Measurements from ENCODE around the gene LTF.

DNA sequence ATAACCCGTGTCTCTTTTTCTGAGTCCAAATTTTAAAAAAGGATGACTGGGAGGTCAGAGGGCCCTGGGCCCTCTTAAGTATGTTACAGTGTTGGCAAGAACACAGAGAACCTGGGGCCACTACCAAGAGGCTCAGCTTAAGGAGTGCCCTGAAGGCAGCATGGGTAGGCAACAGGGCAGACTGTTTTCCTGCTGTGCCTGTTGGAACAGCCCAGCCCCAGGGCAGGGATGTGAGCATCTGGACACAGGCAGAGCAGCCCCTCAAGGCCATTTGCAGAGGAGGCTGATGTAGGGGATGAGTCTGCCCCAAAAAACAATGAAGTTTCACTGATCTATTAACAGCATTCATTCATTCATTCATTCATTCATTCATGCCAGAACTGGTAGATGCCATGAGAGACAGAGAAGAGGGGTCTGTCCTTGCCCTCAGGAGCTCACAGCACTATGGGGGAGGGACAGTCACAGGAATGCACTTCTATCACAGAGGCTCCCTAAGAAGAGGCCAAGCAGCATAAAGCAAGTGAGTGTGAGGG, 2.2 kb upstream of the LTF start:
- TF ChIP-seq, protein P1, sequence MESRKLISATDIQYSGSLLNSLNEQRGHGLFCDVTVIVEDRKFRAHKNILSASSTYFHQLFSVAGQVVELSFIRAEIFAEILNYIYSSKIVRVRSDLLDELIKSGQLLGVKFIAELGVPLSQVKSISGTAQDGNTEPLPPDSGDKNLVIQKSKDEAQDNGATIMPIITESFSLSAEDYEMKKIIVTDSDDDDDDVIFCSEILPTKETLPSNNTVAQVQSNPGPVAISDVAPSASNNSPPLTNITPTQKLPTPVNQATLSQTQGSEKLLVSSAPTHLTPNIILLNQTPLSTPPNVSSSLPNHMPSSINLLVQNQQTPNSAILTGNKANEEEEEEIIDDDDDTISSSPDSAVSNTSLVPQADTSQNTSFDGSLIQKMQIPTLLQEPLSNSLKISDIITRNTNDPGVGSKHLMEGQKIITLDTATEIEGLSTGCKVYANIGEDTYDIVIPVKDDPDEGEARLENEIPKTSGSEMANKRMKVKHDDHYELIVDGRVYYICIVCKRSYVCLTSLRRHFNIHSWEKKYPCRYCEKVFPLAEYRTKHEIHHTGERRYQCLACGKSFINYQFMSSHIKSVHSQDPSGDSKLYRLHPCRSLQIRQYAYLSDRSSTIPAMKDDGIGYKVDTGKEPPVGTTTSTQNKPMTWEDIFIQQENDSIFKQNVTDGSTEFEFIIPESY (IDR thresholded peaks at IDR 0.05; ENCODE audit: extremely low read depth, insufficient replicate concordance, low read length): no peak
- TF ChIP-seq EZH2 (IDR thresholded peaks at IDR 0.05): no peak
- no peak for TF ChIP-seq TCF7L2 (IDR thresholded peaks at IDR 0.05; ENCODE audit: borderline replicate concordance, extremely low read depth, insufficient read depth, insufficient read length)
- no peak for TF ChIP-seq YY1 (IDR thresholded peaks at IDR 0.05; ENCODE audit: extremely low read depth, insufficient replicate concordance, low read depth, low read length)
- no peak for TF ChIP-seq POLR2A (IDR thresholded peaks at IDR 0.05; ENCODE audit: borderline replicate concordance, extremely low read depth, insufficient read depth, insufficient read length)
- no peak for TF ChIP-seq POLR2AphosphoS5 (IDR thresholded peaks at IDR 0.05; ENCODE audit: low read depth, low read length)
- TF ChIP-seq, protein P2, sequence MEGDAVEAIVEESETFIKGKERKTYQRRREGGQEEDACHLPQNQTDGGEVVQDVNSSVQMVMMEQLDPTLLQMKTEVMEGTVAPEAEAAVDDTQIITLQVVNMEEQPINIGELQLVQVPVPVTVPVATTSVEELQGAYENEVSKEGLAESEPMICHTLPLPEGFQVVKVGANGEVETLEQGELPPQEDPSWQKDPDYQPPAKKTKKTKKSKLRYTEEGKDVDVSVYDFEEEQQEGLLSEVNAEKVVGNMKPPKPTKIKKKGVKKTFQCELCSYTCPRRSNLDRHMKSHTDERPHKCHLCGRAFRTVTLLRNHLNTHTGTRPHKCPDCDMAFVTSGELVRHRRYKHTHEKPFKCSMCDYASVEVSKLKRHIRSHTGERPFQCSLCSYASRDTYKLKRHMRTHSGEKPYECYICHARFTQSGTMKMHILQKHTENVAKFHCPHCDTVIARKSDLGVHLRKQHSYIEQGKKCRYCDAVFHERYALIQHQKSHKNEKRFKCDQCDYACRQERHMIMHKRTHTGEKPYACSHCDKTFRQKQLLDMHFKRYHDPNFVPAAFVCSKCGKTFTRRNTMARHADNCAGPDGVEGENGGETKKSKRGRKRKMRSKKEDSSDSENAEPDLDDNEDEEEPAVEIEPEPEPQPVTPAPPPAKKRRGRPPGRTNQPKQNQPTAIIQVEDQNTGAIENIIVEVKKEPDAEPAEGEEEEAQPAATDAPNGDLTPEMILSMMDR (IDR thresholded peaks at IDR 0.05 in 2 of 3, conservative IDR thresholded peaks at IDR 0.05 in 1 of 3; ENCODE audit: borderline replicate concordance in 1 of 3, insufficient read depth in 1 of 3, low read depth in 2 of 3, low read length in 2 of 3): no peak
- no peak for TF ChIP-seq SP1 (IDR thresholded peaks at IDR 0.05; ENCODE audit: low read depth)
- TF ChIP-seq ZNF274 (IDR thresholded peaks at IDR 0.05; ENCODE audit: low read depth, low read length): no peak
- no peak for TF ChIP-seq EZH2phosphoT487 (IDR thresholded peaks at IDR 0.05; ENCODE audit: borderline replicate concordance)
- TF ChIP-seq EGR1 (IDR thresholded peaks at IDR 0.05; ENCODE audit: low read depth): no peak
